K562 (cell line): ENCODE results near the gene ABCC5. TPM values are rescaled to one million over a fixed set of nuclear protein-coding genes. Genes with fewer than 3 reads are reported as not detected.

Experiments
- ETV6 ChIP-seq, 3 experiments: fragments of 150-350 bp in 1 of 3; sonication (generic) in 1 of 3; formaldehyde crosslinking in 1 of 3; IDR thresholded peaks; 2 replicates each; pipeline versions ENCODE4 v1.6.1 to v1.8.0; 2014 to 2022; ENCODE audit warnings: borderline replicate concordance in 2 of 3, low read depth in 2 of 3, antibody characterized with exemption in 1 of 3, low read length in 1 of 3, mild to moderate bottlenecking in 1 of 3, missing genetic modification reagents in 1 of 3
- NEUROD1 ChIP-seq: fragments of 150-350 bp; IDR thresholded peaks from 2 replicates; pipeline ENCODE4 v1.6.1; 2014; ENCODE audit warnings: borderline replicate concordance, low read length, low read depth; ENCODE audit not compliant: partially characterized antibody
- THAP12 ChIP-seq: fragments of 250-450 bp; sonication (Bioruptor Pico); IDR thresholded peaks from 2 replicates; pipeline ENCODE4 v1.9.0; 2021; ENCODE audit warnings: mild to moderate bottlenecking, inconsistent platforms
- ZFP91 ChIP-seq: sonication (generic); formaldehyde crosslinking; IDR thresholded peaks from 2 replicates; pipeline ENCODE4 v1.8.0; 2022; ENCODE audit warnings: mild to moderate bottlenecking, missing genetic modification reagents
- polyA plus RNA-seq, 8 experiments: library from polyadenylated mRNA; depleted of rRNA in 4 of 8; stranded (reverse) in 5 of 8; unstranded in 3 of 8; fragments of >200 nt; fragmentation: Nextera tagmentation in 2 of 8; fragmentation: Illumina TruSeq in 1 of 8; extraction: Ambion mirVana in 2 of 8; extraction: Trizol in 1 of 8; gene quantifications; 2 replicates each; pipeline versions ENCODE4 v1.2.1 to v1.2.3, GENCODE V29; 2011 to 2014; ENCODE audit warnings: inconsistent platforms in 1 of 8, missing spikeins in 1 of 8
- total RNA-seq, 7 experiments: library from RNA; depleted of rRNA in 6 of 7; stranded (reverse); fragments of >200 nt in 6 of 7; fragmentation: Illumina TruSeq in 2 of 7; extraction: Trizol in 2 of 7; gene quantifications; 2 replicates each; pipeline versions ENCODE4 v1.2.1 to v1.2.3, GENCODE V29; 2011 to 2021; ENCODE audit warnings: low replicate concordance in 1 of 7

ABCC5 gene
- total and polyA plus RNA-seq, 9 of the 15 experiments (the other 6 are each of a cell fraction or from before 2014, with no cell fraction given) = 22.0 to 53.0 (median 41.9) TPM

- TF ChIP-seq THAP12 (no peak), ZFP91 (CRISPR knock-in tag) (no peak), ETV6 (IDR thresholded peaks at IDR 0.05; ENCODE audit: borderline replicate concordance in 1 of 2, low read depth in 2 of 2, low read length in 1 of 2) (no peak), ETV6 (CRISPR knock-in tag; IDR thresholded peaks at IDR 0.05; ENCODE audit: borderline replicate concordance) (no peak), NEUROD1 (no peak)
Observed at GRCh38 chr3:183984749-183985729, 32.6 kb downstream of the ABCC5 start (continued).
